ENCODE data around the gene OTUD5. TPM values are rescaled to one million over a fixed set of nuclear protein-coding genes. Genes with fewer than 3 reads are reported as not detected.
"Not testable (repeated sequence)": the region's sequence is repeated elsewhere in the genome, so short reads cannot be mapped to it uniquely, and the experiment has no call there.

The OTUD5 gene
- total RNA-seq, 1 donor from 2014 or later = 48.8 TPM

- peak overlapping the region; percentile 87 for H3K4me3 Mint-ChIP-seq (ENCODE audit: unreplicated experiment)
- DNase-seq (ENCODE audit: low spot score) = no peak
- H3K4me1 Mint-ChIP-seq (ENCODE audit: unreplicated experiment) = peaks cover 8% of the 10 kb centered on the region
- no peaks in the 10 kb centered on the region for H3K9me3 Mint-ChIP-seq (ENCODE audit: unreplicated experiment)
- TF ChIP-seq CTCF (IDR thresholded peaks at IDR 0.05; ENCODE audit: unreplicated experiment) = no peak
- H3K36me3 Mint-ChIP-seq (ENCODE audit: low read depth, unreplicated experiment) = peaks cover 7% of the 10 kb centered on the region
- no peak overlapping the region for H3K27ac Mint-ChIP-seq (ENCODE audit: unreplicated experiment)
- H3K27me3 Mint-ChIP-seq (ENCODE audit: unreplicated experiment) = peaks cover 5% of the 10 kb centered on the region
These were observed 67.0 kb downstream of the OTUD5 start for GRCh38 chrX:48890296-48890925.

DNA sequence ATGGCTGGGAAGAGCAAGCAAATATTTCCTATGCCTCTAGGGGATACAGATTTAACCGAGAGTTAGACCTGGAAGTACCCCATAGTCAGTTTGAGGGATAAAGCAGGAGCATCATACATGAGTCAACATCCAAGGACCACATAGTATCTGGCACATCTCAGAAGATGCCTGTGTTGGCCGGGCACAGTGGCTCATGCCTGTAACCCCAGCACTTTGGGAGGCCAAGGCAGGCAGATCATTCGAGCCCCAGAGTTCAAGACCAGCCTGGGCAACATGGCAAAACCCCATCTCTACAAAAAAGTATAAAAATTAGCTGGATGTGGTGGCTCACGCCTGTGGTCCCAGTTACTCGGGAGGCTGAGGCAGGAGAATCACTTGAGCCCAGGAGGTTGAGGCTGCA, 70.8 kb downstream of the OTUD5 start:
- H3K4me1 Mint-ChIP-seq (ENCODE audit: unreplicated experiment); DNase-seq (ENCODE audit: low spot score); H3K36me3 Mint-ChIP-seq (ENCODE audit: low read depth, unreplicated experiment); H3K9me3 Mint-ChIP-seq (ENCODE audit: unreplicated experiment); H3K27ac Mint-ChIP-seq (ENCODE audit: unreplicated experiment); H3K4me3 Mint-ChIP-seq (ENCODE audit: unreplicated experiment); H3K27me3 Mint-ChIP-seq (ENCODE audit: unreplicated experiment): not testable (repeated sequence)

DNA sequence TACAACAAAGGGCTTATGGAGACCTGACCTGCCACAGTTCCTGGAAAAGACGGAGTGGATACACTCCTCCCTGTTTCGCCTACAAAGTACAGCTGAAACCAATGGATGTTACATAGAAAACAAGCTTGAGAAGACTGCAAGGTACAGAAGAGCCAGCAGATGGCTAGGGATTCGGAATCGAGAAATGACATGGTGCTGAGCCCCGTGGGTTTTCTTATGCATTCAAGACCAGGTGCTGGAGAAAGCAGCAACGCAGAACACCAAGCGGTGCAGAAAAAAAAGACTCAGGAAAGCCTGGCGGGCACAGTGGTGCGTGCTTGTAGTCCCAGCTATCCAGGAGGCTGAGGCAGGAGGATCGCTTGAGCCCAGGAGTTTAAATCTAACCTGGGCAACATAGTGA, 73.7 kb downstream of the OTUD5 start:
- TF ChIP-seq CTCF (IDR thresholded peaks at IDR 0.05; ENCODE audit: unreplicated experiment) = no peak
- Mint-ChIP-seq H3K27ac (ENCODE audit: unreplicated experiment) (no peak overlapping the region), H3K4me3 (ENCODE audit: unreplicated experiment) (no peak overlapping the region), H3K27me3 (ENCODE audit: unreplicated experiment) (no peaks in the 10 kb centered on the region), H3K9me3 (ENCODE audit: unreplicated experiment) (no peaks in the 10 kb centered on the region), H3K36me3 (ENCODE audit: low read depth, unreplicated experiment) (no peaks in the 10 kb centered on the region), H3K4me1 (ENCODE audit: unreplicated experiment) (peaks cover 6% of the 10 kb centered on the region)
- DNase-seq (ENCODE audit: low spot score) = no peak

DNA sequence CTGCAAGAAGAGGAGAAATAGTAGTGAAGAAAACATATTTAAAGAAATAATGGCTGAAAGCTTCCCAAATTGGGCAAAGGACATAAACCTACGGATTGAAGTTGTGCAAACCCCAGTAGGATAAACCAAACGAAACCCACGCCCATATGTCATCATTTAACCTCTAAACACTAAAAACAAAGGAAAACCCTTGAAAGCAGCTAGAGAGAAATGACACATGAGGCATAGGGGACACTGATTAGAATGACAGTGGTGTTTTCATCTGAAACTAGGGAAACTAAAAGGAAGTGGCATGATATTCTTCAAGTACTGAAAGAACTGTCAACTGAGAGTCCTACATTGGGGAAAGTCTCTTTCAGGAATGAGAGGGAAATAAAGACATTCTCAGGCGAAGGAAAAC, 80.5 kb downstream of the OTUD5 start:
- not testable (repeated sequence) for DNase-seq (ENCODE audit: low spot score); H3K9me3 Mint-ChIP-seq (ENCODE audit: unreplicated experiment); H3K27ac Mint-ChIP-seq (ENCODE audit: unreplicated experiment); H3K36me3 Mint-ChIP-seq (ENCODE audit: low read depth, unreplicated experiment); H3K4me1 Mint-ChIP-seq (ENCODE audit: unreplicated experiment); H3K27me3 Mint-ChIP-seq (ENCODE audit: unreplicated experiment); H3K4me3 Mint-ChIP-seq (ENCODE audit: unreplicated experiment)

Other genes starting within 250 kb of the OTUD5 start
- gene GLOD5, start 195.9 kb downstream of the OTUD5 start, total RNA-seq (ENCODE audit: unreplicated experiment) = not detected
- gene GATA1, start 171.0 kb downstream of the OTUD5 start, total RNA-seq (ENCODE audit: unreplicated experiment) = not detected
- gene HDAC6, start 155.5 kb downstream of the OTUD5 start, total RNA-seq (ENCODE audit: unreplicated experiment) = 122 TPM
- gene ERAS, start 131.1 kb downstream of the OTUD5 start, total RNA-seq (ENCODE audit: unreplicated experiment) = not detected
- gene PCSK1N, start 122.0 kb downstream of the OTUD5 start, total RNA-seq (ENCODE audit: unreplicated experiment) = 2.0 TPM
- gene TIMM17B, start 59.8 kb downstream of the OTUD5 start, total RNA-seq (ENCODE audit: unreplicated experiment) = 70.6 TPM
- gene PQBP1, start 59.7 kb downstream of the OTUD5 start, total RNA-seq (ENCODE audit: unreplicated experiment) = 80.1 TPM
- 27.2 TPM for gene SLC35A2, start 46.0 kb downstream of the OTUD5 start, total RNA-seq (ENCODE audit: unreplicated experiment)
- gene PIM2, start 38.6 kb downstream of the OTUD5 start, total RNA-seq (ENCODE audit: unreplicated experiment) = 7.0 TPM
- 6.0 TPM for gene KCND1, start 14.2 kb upstream of the OTUD5 start, total RNA-seq (ENCODE audit: unreplicated experiment)
- gene GRIPAP1, start 44.7 kb upstream of the OTUD5 start, total RNA-seq (ENCODE audit: unreplicated experiment) = 63.6 TPM
- gene TFE3, start 85.8 kb upstream of the OTUD5 start, total RNA-seq (ENCODE audit: unreplicated experiment) = 31.0 TPM
- 22.5 TPM for gene CCDC120, start 101.4 kb upstream of the OTUD5 start, total RNA-seq (ENCODE audit: unreplicated experiment)
- 22.3 TPM for gene PRAF2, start 116.4 kb upstream of the OTUD5 start, total RNA-seq (ENCODE audit: unreplicated experiment)
- 46.4 TPM for gene WDR45, start 122.3 kb upstream of the OTUD5 start, total RNA-seq (ENCODE audit: unreplicated experiment)
- gene GPKOW, start 166.1 kb upstream of the OTUD5 start, total RNA-seq (ENCODE audit: unreplicated experiment) = 28.8 TPM
- 1.2 TPM for gene MAGIX, start 205.2 kb upstream of the OTUD5 start, total RNA-seq (ENCODE audit: unreplicated experiment)
- 1.9 TPM for gene PLP2, start 214.3 kb upstream of the OTUD5 start, total RNA-seq (ENCODE audit: unreplicated experiment)
- gene PRICKLE3, start 228.8 kb upstream of the OTUD5 start, total RNA-seq (ENCODE audit: unreplicated experiment) = 11.3 TPM
- 1.8 TPM for gene SYP, start 242.6 kb upstream of the OTUD5 start, total RNA-seq (ENCODE audit: unreplicated experiment)

All from endothelial cell (in vitro differentiated cells).